SK-N-SH (cell line): ENCODE measurements around the gene STX7. TPM values are rescaled to one million over a fixed set of nuclear protein-coding genes. Genes with fewer than 3 reads are reported as not detected.

ENCODE experiments used
- CTCF ChIA-PET: fragments of 300-600, 350-600 bp; formaldehyde crosslinking; extraction: SDS; loops from one replicate; lab custom pipeline; 2021; lab: Yijun Ruan, JAX
- POLR2A ChIA-PET: fragments of 350-600 bp; sonication (Branson Sonifier 250); formaldehyde crosslinking; extraction: SDS; loops from one replicate; lab custom pipeline; 2020; ENCODE audit warnings: antibody characterized with exemption, inconsistent platforms; lab: Yijun Ruan, JAX
- DNase-seq: peaks from one replicate; pipeline ENCODE4 v3.0.0; 2012
- H2AFZ ChIP-seq: fragments of 200-600 bp; sonication (generic); 2 replicates; pipeline ENCODE4 v1.8.1; 2016; ENCODE audit warnings: antibody characterized with exemption, mild to moderate bottlenecking, low read depth
- H3F3A ChIP-seq: fragments of 200-600 bp; sonication (generic); replicated peaks from 2 replicates; pipeline ENCODE3; 2016; ENCODE audit warnings: antibody characterized with exemption, mild to moderate bottlenecking; ENCODE audit not compliant: insufficient read depth
- H3K27ac ChIP-seq, 2 experiments: fragments of 200-500 bp in 1 of 2; fragments of 200-600 bp in 1 of 2; sonication (Bioruptor generic) in 1 of 2; sonication (generic), shearing (Covaris generic) in 1 of 2; 2 replicates each; pipeline versions ENCODE4 v1.5.1 to v1.6.1; 2014 to 2016; ENCODE audit warnings: low read depth in 2 of 2, inconsistent platforms in 1 of 2, low read length in 1 of 2, mild to moderate bottlenecking in 1 of 2, mixed read lengths in 1 of 2
- H3K27me3 ChIP-seq: fragments of 200-600 bp; sonication (generic), shearing (Covaris generic); 2 replicates; pipeline ENCODE4 v1.6.1; 2016; ENCODE audit warnings: mixed run types; ENCODE audit not compliant: insufficient read depth
- H3K36me3 ChIP-seq, 2 experiments: fragments of 200-500 bp in 1 of 2; fragments of 200-600 bp in 1 of 2; sonication (Bioruptor generic) in 1 of 2; sonication (generic) in 1 of 2; replicated peaks in 1 of 2; 2 replicates each; pipeline versions ENCODE3 to v1.5.1; 2014 to 2016; ENCODE audit warnings: low read length in 1 of 2, mild to moderate bottlenecking in 1 of 2; ENCODE audit not compliant: insufficient read depth in 2 of 2, control insufficient read depth in 1 of 2
- H3K4me1 ChIP-seq, 2 experiments: fragments of 200-500 bp in 1 of 2; fragments of 200-600 bp in 1 of 2; sonication (Bioruptor generic) in 1 of 2; sonication (generic), shearing (Covaris generic) in 1 of 2; 2 replicates each; pipeline versions ENCODE4 v1.5.1 to v1.6.1; 2014 to 2016; ENCODE audit warnings: low read depth in 1 of 2, low read length in 1 of 2, mixed run types in 1 of 2; ENCODE audit not compliant: insufficient read depth in 2 of 2, control insufficient read depth in 1 of 2
- H3K4me2 ChIP-seq: fragments of 200-600 bp; sonication (generic), shearing (Covaris generic); 2 replicates; pipeline ENCODE4 v1.6.1; 2017; ENCODE audit warnings: mixed run types
- H3K4me3 ChIP-seq, 2 experiments: fragments of 200-500 bp in 1 of 2; fragments of 200-600 bp in 1 of 2; sonication (Bioruptor generic) in 1 of 2; sonication (generic), shearing (Covaris generic) in 1 of 2; 2 replicates each; pipeline versions ENCODE4 v1.5.1 to v1.8.1; 2014 to 2016; ENCODE audit warnings: low read depth in 2 of 2, inconsistent platforms in 1 of 2, low read length in 1 of 2, mild to moderate bottlenecking in 1 of 2, mixed read lengths in 1 of 2, moderate library complexity in 1 of 2
- H3K79me2 ChIP-seq: fragments of 200-600 bp; sonication (generic); 2 replicates; pipeline ENCODE4 v1.8.1; 2017; ENCODE audit warnings: mild to moderate bottlenecking; ENCODE audit not compliant: insufficient read depth
- H3K9ac ChIP-seq: fragments of 200-600 bp; sonication (generic); 2 replicates; pipeline ENCODE4 v1.6.1; 2017; ENCODE audit warnings: mixed run types
- H3K9me2 ChIP-seq: fragments of 200-600 bp; sonication (generic); 2 replicates; pipeline ENCODE4 v1.6.1; 2017; ENCODE audit warnings: mixed run types
- H3K9me3 ChIP-seq: fragments of 200-600 bp; sonication (generic); 2 replicates; pipeline ENCODE4 v1.6.1; 2017; ENCODE audit warnings: mixed run types, mild to moderate bottlenecking, moderate library complexity
- H4K20me1 ChIP-seq: fragments of 200-600 bp; sonication (generic); 2 replicates; pipeline ENCODE4 v1.6.1; 2017; ENCODE audit warnings: mild to moderate bottlenecking, mixed run types; ENCODE audit not compliant: insufficient read depth
- CHD2 ChIP-seq: fragments of 150-350 bp; IDR thresholded peaks from 2 replicates; pipeline ENCODE4 v1.6.1; 2018; ENCODE audit warnings: low read length; ENCODE audit not compliant: partially characterized antibody
- ELF1 ChIP-seq: IDR thresholded peaks from 2 replicates; pipeline ENCODE4 v1.4.0; 2012
- EP300 ChIP-seq, 2 experiments: IDR thresholded peaks; 2 replicates each; pipeline versions ENCODE4 v1.4.0 to v1.6.1; 2012; ENCODE audit warnings: borderline replicate concordance in 1 of 2, low read depth in 1 of 2, low read length in 1 of 2
- EZH2phosphoT487 ChIP-seq: fragments of 200-600 bp; sonication (generic); IDR thresholded peaks from 2 replicates; pipeline ENCODE4 v1.6.1; 2017; ENCODE audit warnings: low read depth, mixed run types, mild to moderate bottlenecking, antibody characterized with exemption, moderate library complexity, borderline replicate concordance
- FOSL2 ChIP-seq: IDR thresholded peaks from 2 replicates; pipeline ENCODE4 v1.4.0; 2012; ENCODE audit warnings: low read depth, mild to moderate bottlenecking, moderate library complexity, borderline replicate concordance
- FOXJ3 ChIP-seq: sonication (generic); formaldehyde crosslinking; IDR thresholded peaks from 2 replicates; pipeline ENCODE4 v1.5.1; 2020; ENCODE audit warnings: mild to moderate bottlenecking, missing genetic modification reagents
- FOXM1 ChIP-seq: IDR thresholded peaks from 2 replicates; pipeline ENCODE4 v1.4.0; 2012; ENCODE audit warnings: low read depth, mild to moderate bottlenecking
- GATA2 ChIP-seq: sonication (generic); formaldehyde crosslinking; IDR thresholded peaks from 2 replicates; pipeline ENCODE4 v1.5.0; 2020; ENCODE audit warnings: mild to moderate bottlenecking, missing genetic modification reagents
- MXI1 ChIP-seq: IDR thresholded peaks from 2 replicates; pipeline ENCODE4 v1.6.1; 2012; ENCODE audit warnings: mild to moderate bottlenecking, low read depth, low read length, improper control_type of control experiment
- NFIC ChIP-seq: IDR thresholded peaks from 2 replicates; pipeline ENCODE4 v1.4.0; 2012; ENCODE audit warnings: borderline replicate concordance
- NRF1 ChIP-seq: IDR thresholded peaks from 2 replicates; pipeline ENCODE4 v1.6.1; 2012; ENCODE audit warnings: low read depth, mild to moderate bottlenecking, low read length
- RAD21 ChIP-seq: IDR thresholded peaks from 2 replicates; pipeline ENCODE4 v1.6.1; 2012; ENCODE audit warnings: mild to moderate bottlenecking, low read length
- RCOR1 ChIP-seq: fragments of 150-350 bp; IDR thresholded peaks from 2 replicates; pipeline ENCODE4 v1.6.1; 2017; ENCODE audit warnings: antibody characterized with exemption, low read length
- TAF1 ChIP-seq: IDR thresholded peaks from 2 replicates; pipeline ENCODE4 v1.6.1; 2012; ENCODE audit warnings: low read depth, mild to moderate bottlenecking, low read length, moderate library complexity, borderline replicate concordance
- YY1 ChIP-seq: IDR thresholded peaks from 2 replicates; pipeline ENCODE4 v1.4.0; 2012; ENCODE audit warnings: low read depth, mild to moderate bottlenecking
- WGBS: methylation state at CpG from one replicate; pipeline ENCODE4 v1.1.6; 2017; ENCODE audit warnings: low lambda C conversion rate; 5-methylcytosine and 5-hydroxymethylcytosine counted together
- polyA plus RNA-seq, 3 experiments: library from polyadenylated mRNA; depleted of rRNA; stranded (reverse); fragments of >200 nt; gene quantifications; 2 replicates each; pipeline ENCODE4 v1.2.3, GENCODE V29; 2012
- TF ChIP-seq, protein P1 (sequence below): IDR thresholded peaks from 2 replicates; pipeline ENCODE4 v1.6.1; 2012; ENCODE audit warnings: mild to moderate bottlenecking, low read depth, low read length, moderate library complexity
- TF ChIP-seq, protein P2 (sequence below): IDR thresholded peaks from 2 replicates; pipeline ENCODE4 v1.4.0; 2012; ENCODE audit warnings: low read depth, borderline replicate concordance
- TF ChIP-seq, protein P3 (sequence below): IDR thresholded peaks from 2 replicates; pipeline ENCODE4 v1.4.0; 2012; ENCODE audit warnings: low read depth, borderline replicate concordance
- TF ChIP-seq, protein P4 (sequence below): IDR thresholded peaks from 2 replicates; pipeline ENCODE4; 2012

STX7 gene
- polyA plus RNA-seq, 1 of the 3 experiments (the other 2 are of a cell fraction), result 12.8 TPM

DNA sequence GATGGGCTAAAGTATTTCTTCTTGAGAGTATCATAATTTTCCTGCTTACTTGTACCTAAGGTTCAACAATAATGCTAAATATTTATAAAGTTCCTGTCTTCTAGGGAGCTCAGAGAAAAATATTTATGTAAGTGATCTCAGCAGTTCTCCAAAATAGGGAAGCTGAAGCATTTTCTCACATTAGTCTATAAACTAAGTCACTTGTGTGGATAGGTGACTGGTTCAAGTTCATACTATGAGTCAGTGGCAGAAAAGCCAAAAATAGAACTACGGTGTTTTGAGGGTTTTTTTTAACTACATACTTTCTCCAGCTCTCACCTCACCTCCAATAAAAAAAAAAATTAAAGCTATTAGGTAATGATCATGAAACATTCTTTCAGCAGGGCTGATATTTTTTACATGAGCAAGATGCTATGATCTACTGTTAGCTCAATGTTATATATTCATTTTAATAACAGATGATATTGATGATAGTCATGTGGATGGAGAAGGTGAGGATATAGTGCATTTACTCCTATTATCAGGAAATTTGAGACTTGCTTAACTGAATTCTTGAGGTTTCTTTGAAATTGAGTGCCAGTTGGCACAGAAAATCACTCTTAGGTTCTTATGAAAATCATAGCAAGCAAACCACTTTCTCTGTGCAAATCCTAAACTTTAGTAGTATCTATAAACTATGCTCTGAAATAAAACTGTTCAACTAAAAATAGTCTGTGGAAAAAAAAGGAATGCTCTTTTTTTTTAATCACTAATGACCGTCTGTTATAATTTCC, 107.6 kb downstream of the STX7 start (continued):
- TF ChIP-seq, protein P1, sequence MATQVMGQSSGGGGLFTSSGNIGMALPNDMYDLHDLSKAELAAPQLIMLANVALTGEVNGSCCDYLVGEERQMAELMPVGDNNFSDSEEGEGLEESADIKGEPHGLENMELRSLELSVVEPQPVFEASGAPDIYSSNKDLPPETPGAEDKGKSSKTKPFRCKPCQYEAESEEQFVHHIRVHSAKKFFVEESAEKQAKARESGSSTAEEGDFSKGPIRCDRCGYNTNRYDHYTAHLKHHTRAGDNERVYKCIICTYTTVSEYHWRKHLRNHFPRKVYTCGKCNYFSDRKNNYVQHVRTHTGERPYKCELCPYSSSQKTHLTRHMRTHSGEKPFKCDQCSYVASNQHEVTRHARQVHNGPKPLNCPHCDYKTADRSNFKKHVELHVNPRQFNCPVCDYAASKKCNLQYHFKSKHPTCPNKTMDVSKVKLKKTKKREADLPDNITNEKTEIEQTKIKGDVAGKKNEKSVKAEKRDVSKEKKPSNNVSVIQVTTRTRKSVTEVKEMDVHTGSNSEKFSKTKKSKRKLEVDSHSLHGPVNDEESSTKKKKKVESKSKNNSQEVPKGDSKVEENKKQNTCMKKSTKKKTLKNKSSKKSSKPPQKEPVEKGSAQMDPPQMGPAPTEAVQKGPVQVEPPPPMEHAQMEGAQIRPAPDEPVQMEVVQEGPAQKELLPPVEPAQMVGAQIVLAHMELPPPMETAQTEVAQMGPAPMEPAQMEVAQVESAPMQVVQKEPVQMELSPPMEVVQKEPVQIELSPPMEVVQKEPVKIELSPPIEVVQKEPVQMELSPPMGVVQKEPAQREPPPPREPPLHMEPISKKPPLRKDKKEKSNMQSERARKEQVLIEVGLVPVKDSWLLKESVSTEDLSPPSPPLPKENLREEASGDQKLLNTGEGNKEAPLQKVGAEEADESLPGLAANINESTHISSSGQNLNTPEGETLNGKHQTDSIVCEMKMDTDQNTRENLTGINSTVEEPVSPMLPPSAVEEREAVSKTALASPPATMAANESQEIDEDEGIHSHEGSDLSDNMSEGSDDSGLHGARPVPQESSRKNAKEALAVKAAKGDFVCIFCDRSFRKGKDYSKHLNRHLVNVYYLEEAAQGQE, result no peak
- no peak for TF ChIP-seq FOXM1

DNA sequence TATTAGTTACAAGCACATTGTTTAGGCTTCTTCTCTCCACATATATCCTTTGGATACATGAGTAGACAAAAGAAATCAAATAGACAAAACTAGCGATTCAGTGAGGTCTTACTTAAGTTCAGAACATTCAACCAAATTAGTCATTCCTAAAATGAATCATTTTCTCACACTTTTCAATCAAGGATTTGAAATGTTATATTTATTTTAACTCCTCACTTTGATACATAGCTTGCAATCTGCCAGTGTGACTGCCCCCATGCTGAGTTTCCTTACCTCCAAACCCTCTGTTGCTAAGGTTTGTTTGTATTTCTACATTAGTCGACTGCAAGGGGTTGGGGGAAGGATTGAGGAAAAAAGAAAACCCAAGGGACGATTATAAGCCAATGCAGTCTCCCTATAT, 108.2 kb downstream of the STX7 start:
- no peak for DNase-seq
- TF ChIP-seq EP300 (IDR thresholded peaks at IDR 0.05; ENCODE audit: borderline replicate concordance in 1 of 2, low read depth in 1 of 2, low read length in 1 of 2), result no peak
- no peak for TF ChIP-seq ELF1
- TF ChIP-seq, protein P1, result no peak
- TF ChIP-seq FOSL2, result no peak
- TF ChIP-seq, protein P2, sequence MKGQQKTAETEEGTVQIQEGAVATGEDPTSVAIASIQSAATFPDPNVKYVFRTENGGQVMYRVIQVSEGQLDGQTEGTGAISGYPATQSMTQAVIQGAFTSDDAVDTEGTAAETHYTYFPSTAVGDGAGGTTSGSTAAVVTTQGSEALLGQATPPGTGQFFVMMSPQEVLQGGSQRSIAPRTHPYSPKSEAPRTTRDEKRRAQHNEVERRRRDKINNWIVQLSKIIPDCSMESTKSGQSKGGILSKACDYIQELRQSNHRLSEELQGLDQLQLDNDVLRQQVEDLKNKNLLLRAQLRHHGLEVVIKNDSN, result no peak
- TF ChIP-seq NRF1, result no peak
- no peak for TF ChIP-seq RCOR1
- no peak for TF ChIP-seq RAD21
- TF ChIP-seq YY1, result no peak
- no peak for TF ChIP-seq EZH2phosphoT487
- TF ChIP-seq, protein P3, sequence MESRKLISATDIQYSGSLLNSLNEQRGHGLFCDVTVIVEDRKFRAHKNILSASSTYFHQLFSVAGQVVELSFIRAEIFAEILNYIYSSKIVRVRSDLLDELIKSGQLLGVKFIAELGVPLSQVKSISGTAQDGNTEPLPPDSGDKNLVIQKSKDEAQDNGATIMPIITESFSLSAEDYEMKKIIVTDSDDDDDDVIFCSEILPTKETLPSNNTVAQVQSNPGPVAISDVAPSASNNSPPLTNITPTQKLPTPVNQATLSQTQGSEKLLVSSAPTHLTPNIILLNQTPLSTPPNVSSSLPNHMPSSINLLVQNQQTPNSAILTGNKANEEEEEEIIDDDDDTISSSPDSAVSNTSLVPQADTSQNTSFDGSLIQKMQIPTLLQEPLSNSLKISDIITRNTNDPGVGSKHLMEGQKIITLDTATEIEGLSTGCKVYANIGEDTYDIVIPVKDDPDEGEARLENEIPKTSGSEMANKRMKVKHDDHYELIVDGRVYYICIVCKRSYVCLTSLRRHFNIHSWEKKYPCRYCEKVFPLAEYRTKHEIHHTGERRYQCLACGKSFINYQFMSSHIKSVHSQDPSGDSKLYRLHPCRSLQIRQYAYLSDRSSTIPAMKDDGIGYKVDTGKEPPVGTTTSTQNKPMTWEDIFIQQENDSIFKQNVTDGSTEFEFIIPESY, result no peak
- TF ChIP-seq CHD2, result no peak
- no peak for TF ChIP-seq TAF1
- TF ChIP-seq GATA2 (CRISPR knock-in tag), result no peak
- no peak for TF ChIP-seq NFIC
- TF ChIP-seq, protein P4, sequence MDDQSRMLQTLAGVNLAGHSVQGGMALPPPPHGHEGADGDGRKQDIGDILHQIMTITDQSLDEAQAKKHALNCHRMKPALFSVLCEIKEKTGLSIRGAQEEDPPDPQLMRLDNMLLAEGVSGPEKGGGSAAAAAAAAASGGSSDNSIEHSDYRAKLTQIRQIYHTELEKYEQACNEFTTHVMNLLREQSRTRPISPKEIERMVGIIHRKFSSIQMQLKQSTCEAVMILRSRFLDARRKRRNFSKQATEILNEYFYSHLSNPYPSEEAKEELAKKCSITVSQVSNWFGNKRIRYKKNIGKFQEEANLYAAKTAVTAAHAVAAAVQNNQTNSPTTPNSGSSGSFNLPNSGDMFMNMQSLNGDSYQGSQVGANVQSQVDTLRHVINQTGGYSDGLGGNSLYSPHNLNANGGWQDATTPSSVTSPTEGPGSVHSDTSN, result no peak
- no peak for TF ChIP-seq MXI1
- TF ChIP-seq FOXJ3 (CRISPR knock-in tag), result no peak

More for the DNA sequence above, 108.2 kb downstream of the STX7 start:
- Histone ChIP-seq H3K27me3 (peaks cover 20% of the 10 kb centered on the region; the same call in 1 of the 2 replicates), H3K4me3 (no peak overlapping the region), H3K9me2 (no peaks in the 10 kb centered on the region), H3K36me3 (no peaks in the 10 kb centered on the region), H3K4me2 (peak overlapping the region; percentile 79; the same call in 1 of the 2 replicates), H3K9me3 (no peaks in the 10 kb centered on the region), H3K79me2 (peaks cover 13% of the 10 kb centered on the region; the same call in 1 of the 2 replicates), H3K4me1 (peaks cover 0 to 2% of the 10 kb centered on the region in 2 experiments; a peak in 2 of 4 replicates), H3K27ac (peak overlapping the region; percentile 60 to 62), H2AFZ (no peak overlapping the region), H3K9ac (peak overlapping the region; percentile 23; the same call in 1 of the 2 replicates), H3F3A (peaks cover 14% of the 10 kb centered on the region), H4K20me1 (no peaks in the 10 kb centered on the region)
- POLR2A ChIA-PET, result no interaction called here
- WGBS, result 3% methylated on average over 3 of the region's 3 CpGs
- CTCF ChIA-PET, result no interaction called here
